GM12891 (cell line): ENCODE results near the gene RABL6.

ENCODE experiments used
- POLR2A ChIP-seq: IDR thresholded peaks from 2 replicates; pipeline ENCODE4 v1.6.1; 2011; ENCODE audit warnings: low read depth, low read length, control low read depth
- POLR2AphosphoS5 ChIP-seq: IDR thresholded peaks from 2 replicates; pipeline ENCODE4 v1.6.1; 2011; ENCODE audit warnings: low read depth, low read length, control low read depth

DNA sequence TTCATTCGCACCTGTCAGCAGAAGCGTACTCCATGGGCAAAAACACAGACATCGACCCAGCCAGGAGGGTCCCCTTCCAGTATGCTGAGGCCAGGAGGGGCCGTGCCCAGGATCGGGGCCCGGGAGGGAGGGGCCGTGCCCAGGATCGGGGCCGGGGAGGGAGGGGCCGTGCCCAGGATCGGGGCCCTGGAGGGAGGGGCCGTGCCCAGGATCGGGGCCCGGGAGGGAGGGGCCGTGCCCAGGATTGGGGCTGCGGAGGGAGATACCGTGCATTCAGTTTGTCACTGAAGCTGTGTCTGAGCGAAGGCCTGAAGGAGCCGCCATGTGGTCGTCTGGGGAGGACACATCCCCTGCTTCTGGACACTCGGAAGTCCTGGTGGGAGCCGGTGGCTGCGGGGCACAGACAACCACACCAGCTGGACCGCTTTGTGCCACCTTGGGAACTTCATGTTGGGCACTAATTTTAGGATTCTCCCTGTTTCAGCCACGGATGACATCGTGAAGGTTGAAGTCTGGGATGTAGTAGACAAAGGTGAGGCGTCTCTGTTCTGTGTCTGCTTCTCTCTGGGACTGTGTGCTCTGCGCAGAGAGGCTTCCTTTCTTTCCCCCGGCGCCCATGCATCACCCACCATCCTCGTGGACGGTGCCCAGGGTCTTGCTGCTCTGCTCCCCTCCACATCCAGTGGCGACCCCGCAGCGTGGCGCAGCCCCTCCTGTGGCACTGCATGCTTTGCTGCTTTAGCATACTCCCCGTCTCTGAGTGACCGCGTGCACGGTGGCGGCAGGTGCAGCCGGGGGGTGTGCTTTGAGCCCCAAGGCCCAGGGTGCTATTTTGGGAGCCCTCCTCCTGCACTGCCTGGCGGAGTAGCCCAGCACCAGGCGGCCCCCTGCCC, 17.8 kb downstream of the RABL6 start:
- TF ChIP-seq POLR2A, result no peak
- TF ChIP-seq POLR2AphosphoS5, result no peak
